Measurements from ENCODE around the gene MSRB1. TPM values are rescaled to one million over a fixed set of nuclear protein-coding genes. Genes with fewer than 3 reads are reported as not detected.

The MSRB1 gene
- total and polyA plus RNA-seq, 10 donors = 31.1 to 114 (median 57.2) TPM

DNA sequence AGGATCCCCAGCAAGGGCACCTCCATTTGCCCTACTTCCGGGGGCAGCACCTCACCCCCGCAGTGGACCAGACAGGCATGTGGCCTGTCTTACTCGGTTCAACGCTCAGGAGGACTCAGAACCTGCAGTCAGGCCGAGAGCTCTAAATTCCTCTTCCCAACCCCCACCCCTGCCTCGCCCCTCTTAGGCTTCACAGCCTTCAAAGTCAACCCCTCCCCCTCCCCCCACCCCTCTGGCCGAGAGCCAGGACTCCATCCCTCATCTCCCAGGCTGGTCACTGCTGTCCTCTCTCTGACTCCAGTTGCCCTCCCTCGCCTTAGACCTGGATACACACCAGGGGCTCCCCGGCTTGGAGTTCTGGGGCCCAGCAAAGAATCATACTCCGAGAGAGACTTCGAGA is 16.7 kb downstream of the MSRB1 start:
- H3K4me3 ChIP-seq = no peak overlapping the region
- intact Hi-C loops (cut with DNase I; ENCODE audit: low total_unique reads) = loop anchor here (5.0 kb wide), 1 partner anchor 64 kb away; no protein-coding TSS in a partner anchor
- peaks cover 0 to 50% (median 24%) of the 10 kb centered on the region in 7 donors for H3K27me3 ChIP-seq (replicated peaks in 1 of 7)
- no peaks in the 10 kb centered on the region for H3K36me3 ChIP-seq
- 61 to 79% (median 67%) methylated on average over 10 to 11 of the region's 11 CpGs for WGBS, 5 donors
- H3K9me3 ChIP-seq = no peaks in the 10 kb centered on the region
- H3K4me1 ChIP-seq = peaks cover 0 to 34% (median 22%) of the 10 kb centered on the region in 6 donors
- H3K27ac ChIP-seq = no peak overlapping the region
- TF ChIP-seq POLR2AphosphoS5 (IDR thresholded peaks at IDR 0.05) (no peak), POLR2A (IDR thresholded peaks at IDR 0.05) (no peak)
- TF ChIP-seq, protein P1, sequence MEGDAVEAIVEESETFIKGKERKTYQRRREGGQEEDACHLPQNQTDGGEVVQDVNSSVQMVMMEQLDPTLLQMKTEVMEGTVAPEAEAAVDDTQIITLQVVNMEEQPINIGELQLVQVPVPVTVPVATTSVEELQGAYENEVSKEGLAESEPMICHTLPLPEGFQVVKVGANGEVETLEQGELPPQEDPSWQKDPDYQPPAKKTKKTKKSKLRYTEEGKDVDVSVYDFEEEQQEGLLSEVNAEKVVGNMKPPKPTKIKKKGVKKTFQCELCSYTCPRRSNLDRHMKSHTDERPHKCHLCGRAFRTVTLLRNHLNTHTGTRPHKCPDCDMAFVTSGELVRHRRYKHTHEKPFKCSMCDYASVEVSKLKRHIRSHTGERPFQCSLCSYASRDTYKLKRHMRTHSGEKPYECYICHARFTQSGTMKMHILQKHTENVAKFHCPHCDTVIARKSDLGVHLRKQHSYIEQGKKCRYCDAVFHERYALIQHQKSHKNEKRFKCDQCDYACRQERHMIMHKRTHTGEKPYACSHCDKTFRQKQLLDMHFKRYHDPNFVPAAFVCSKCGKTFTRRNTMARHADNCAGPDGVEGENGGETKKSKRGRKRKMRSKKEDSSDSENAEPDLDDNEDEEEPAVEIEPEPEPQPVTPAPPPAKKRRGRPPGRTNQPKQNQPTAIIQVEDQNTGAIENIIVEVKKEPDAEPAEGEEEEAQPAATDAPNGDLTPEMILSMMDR (IDR thresholded peaks at IDR 0.05 in 8 of 11, conservative IDR thresholded peaks at IDR 0.05 in 3 of 11) = no peak
- DNase-seq = no peak

DNA sequence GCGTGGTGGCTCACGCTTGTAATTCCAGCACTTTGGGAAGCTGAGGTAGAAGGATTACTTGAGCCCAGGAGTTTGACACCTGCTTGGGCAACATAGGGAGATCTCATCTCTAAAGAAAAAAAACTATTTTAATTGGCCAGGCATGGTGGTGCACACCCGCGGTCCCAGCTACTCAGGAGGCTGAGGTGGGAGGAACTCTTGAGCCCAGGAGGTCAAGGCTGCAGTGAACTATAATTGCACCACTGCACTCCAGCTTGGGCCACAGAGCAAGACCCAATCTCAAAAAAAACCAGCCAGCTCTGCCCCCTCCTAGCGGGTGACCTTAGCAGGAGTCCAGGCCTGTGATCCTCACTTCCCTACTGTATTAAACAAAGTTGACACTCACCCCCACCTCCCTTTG is 18.9 kb downstream of the MSRB1 start:
- Histone ChIP-seq H3K27ac (no peak overlapping the region), H3K36me3 (no peaks in the 10 kb centered on the region), H3K27me3 (replicated peaks in 1 of 7) (peaks cover 0 to 66% (median 43%) of the 10 kb centered on the region in 7 donors), H3K4me3 (no peak overlapping the region), H3K4me1 (peaks cover 0 to 21% (median 13%) of the 10 kb centered on the region in 6 donors), H3K9me3 (no peaks in the 10 kb centered on the region)
- TF ChIP-seq POLR2AphosphoS5 (IDR thresholded peaks at IDR 0.05) (no peak), POLR2A (IDR thresholded peaks at IDR 0.05) (no peak)
- TF ChIP-seq, protein P1 (IDR thresholded peaks at IDR 0.05 in 8 of 11, conservative IDR thresholded peaks at IDR 0.05 in 3 of 11) = no peak
- 50 to 82% (median 74%) methylated on average over 5 of the region's 5 CpGs for WGBS, 5 donors
- intact Hi-C loops (cut with DNase I; ENCODE audit: low total_unique reads) = no loop called here
- DNase-seq = no peak

DNA sequence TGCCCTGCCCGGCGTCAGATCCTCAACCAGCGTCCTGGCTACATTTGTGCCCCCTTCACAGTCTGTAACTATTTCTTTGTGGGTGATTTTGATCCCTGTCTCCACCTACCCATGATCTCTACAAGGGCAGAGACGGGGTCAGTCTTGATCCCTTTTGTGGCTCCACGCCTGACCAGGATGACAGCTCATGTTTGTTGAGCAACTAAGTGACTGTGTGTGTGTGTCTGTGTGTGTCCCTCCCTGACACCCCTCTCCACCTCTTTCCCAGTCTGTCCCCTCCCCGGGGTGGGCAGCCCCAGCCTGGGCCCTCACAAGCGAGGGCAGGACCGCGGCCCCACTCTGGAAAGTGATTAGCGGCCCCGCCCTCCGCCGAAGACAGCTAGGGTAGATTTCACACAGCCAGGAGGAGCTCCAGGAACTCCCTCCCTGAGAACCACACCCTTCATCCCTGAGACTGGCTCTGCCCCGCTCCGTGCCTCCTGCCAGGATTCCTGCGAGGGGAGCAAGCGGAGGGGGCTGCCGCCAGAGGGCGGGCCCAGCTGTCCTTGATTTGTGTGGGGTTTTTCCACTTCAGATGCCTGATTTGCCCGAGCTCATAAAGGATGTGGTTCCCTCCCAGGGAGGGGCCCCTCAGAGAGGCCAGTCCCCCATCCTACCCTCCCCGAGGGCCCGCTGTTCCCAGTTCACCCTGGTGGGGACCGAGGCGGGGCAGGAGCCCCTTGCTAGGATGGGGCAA is 19.5 kb downstream of the MSRB1 start:
- peaks cover 0 to 73% (median 48%) of the 10 kb centered on the region in 7 donors for H3K27me3 ChIP-seq (replicated peaks in 1 of 7)
- no peaks in the 10 kb centered on the region for H3K9me3 ChIP-seq
- H3K36me3 ChIP-seq = no peaks in the 10 kb centered on the region
- intact Hi-C loops (cut with DNase I; ENCODE audit: low total_unique reads) = no loop called here
- peaks cover 0 to 22% (median 12%) of the 10 kb centered on the region in 6 donors for H3K4me1 ChIP-seq
- DNase-seq = no peak
- no peak overlapping the region for H3K4me3 ChIP-seq
- TF ChIP-seq POLR2AphosphoS5 (IDR thresholded peaks at IDR 0.05) = peak in 1 of 3 donors; percentile 16
- no peak for TF ChIP-seq POLR2A (IDR thresholded peaks at IDR 0.05)
- TF ChIP-seq, protein P1 (IDR thresholded peaks at IDR 0.05 in 8 of 11, conservative IDR thresholded peaks at IDR 0.05 in 3 of 11) = peak in 6 of 11 experiments; percentile 15 to 47 (median 36)
- 14 to 27% (median 18%) methylated on average over 9 to 24 of the region's 24 CpGs for WGBS, 5 donors
- H3K27ac ChIP-seq = no peak overlapping the region

DNA sequence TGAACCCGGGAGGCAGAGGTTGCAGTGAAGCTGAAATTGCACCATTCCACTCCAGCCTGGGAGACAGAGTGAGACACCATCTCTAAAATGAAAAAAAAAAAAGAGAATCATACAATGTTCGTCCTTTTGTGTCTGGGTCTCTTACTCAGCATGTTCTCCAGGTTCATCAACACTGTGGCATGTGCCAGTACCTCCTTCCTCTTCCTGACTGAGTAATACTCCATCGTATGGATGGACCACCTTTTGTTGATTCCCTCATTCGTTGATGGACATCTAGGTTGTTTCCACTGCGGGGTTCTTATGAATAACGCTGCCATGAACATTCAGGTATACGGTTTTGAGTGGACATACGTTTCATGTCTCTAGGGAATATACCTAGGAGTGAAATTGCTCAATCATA is 20.6 kb downstream of the MSRB1 start:
- no peak overlapping the region for H3K4me3 ChIP-seq
- 71 to 81% (median 79%) methylated on average over 8 of the region's 8 CpGs for WGBS, 5 donors
- TF ChIP-seq POLR2AphosphoS5 (IDR thresholded peaks at IDR 0.05) (no peak), POLR2A (IDR thresholded peaks at IDR 0.05) (no peak)
- TF ChIP-seq, protein P1 (IDR thresholded peaks at IDR 0.05 in 8 of 11, conservative IDR thresholded peaks at IDR 0.05 in 3 of 11) = no peak
- no peaks in the 10 kb centered on the region for H3K36me3 ChIP-seq
- no peak for DNase-seq
- peaks cover 5 to 84% (median 57%) of the 10 kb centered on the region in 7 donors for H3K27me3 ChIP-seq (replicated peaks in 1 of 7)
- intact Hi-C loops (cut with DNase I; ENCODE audit: low total_unique reads) = no loop called here
- peaks cover 0 to 30% (median 17%) of the 10 kb centered on the region in 6 donors for H3K4me1 ChIP-seq
- H3K9me3 ChIP-seq = no peaks in the 10 kb centered on the region
- no peak overlapping the region for H3K27ac ChIP-seq

Data from spleen (tissue), 11 donors.